NCI-H1436 treated with DMSO at 0.1 percent for 48 hours (cell line): ENCODE measurements around the gene CA10.

Experiments
- DNase-seq: peaks from one replicate; lab custom pipeline; 2025; lab: John Stamatoyannopoulos, UW

The CA10 gene

GRCh38 chr17:51951741-51952140, 206.8 kb downstream of the CA10 start:
- DNase-seq = no peak

- DNase-seq = no peak
These were observed 210.4 kb downstream of the CA10 start for GRCh38 chr17:51948128-51948527.

- DNase-seq = no peak
These were observed 211.3 kb downstream of the CA10 start for GRCh38 chr17:51947160-51947735.

DNA sequence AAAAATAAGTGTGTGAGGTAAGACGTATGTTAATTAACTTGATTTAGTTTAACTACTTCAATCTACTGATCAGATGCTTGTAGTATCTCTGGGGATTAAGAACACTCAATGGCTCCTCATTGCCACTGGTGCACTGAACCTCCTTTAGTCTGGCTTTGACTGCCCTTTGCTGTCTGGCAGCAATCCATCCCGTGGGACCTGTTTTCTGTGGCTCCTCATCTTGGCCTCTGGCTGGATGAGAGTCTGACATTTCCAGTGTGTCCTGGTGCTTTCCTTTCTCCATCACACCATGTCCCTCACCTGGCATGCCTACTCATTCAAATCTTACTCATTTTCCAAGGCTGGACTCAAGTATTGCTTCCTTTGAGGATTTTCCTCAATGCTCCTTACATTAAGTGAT, 212.2 kb downstream of the CA10 start:
- no peak for DNase-seq

DNA sequence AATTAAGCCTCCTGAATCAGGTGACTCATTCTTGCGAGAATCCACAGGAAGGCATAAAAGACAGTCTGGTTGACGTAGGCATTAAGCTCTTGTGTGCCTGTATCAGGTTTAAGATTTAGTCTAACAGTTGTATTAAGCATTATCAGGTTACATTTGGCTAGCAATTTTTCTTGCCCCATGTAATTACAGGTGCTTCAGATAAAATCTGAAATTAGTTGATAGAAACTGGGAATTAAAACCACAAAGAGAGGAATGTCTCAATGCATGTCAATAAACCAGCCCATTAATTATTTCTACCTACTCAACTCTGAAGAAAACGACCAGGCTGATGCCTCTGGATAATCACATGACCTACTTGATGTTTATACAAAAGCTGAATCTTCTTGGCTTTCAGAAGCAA, 217.2 kb downstream of the CA10 start:
- no peak for DNase-seq

DNA sequence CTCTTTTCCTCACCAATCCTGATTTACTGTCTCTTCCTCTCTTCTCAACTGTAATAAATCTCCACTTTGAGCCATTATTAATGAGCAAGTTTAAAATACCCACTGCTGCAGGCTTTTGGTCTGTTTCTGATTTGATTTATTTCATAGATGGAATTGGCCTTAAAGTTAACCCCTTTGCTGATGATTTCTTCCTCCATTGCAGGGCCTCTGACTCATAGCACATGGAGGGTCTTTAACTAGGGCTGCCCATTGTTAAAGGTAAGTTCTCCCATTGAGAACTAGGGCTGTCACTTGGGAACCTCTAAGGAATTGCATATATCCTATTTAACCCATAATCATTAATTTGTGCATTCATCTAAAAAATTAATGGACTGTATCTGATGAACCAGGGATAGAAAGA, 221.2 kb downstream of the CA10 start:
- DNase-seq = no peak

GRCh38 chr17:51935477-51935876, 223.0 kb downstream of the CA10 start:
- DNase-seq = no peak

DNA sequence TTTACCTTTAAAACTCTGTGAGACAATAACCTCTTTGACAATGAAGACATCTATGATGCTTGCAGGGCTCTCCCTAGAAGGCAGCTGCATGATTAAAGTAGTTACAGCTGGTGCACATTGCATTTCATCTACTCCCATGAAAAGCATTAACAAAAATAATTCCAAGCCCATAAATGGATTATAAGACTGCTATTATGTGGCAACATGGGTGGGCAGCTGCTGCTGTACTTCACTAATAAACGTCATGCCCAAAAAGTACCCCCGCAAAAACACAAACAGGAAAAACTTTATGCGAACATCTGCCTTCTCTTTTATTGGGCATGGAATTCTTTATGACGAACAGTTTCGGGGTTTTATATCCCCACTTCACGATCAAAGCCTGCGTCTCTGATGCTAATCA, 224.9 kb downstream of the CA10 start:
- DNase-seq = no peak

DNA sequence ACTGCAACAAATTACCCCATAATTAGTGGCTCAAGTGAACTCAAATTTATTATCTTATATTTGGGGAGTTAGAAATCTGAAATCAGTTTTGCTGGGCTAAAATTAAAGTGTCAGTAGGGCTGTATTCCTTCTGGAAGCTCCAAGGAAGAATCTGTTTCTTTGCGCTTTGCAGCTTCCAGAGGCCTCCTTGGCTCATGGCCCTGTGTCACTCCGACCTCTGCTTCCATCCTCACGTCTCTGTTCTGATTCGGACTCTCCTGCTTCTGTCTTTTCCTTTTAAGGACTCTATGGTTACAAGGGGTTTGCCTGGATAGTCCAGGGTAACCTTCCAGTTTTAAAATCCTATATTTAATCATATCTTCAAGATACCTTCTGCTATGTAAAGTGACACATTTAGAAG, 232.1 kb downstream of the CA10 start:
- DNase-seq = no peak

GRCh38 chr17:51921500-51921899, 237.0 kb downstream of the CA10 start:
- DNase-seq = no peak

- no peak for DNase-seq
These were observed 243.9 kb downstream of the CA10 start for GRCh38 chr17:51914577-51914976.

DNA sequence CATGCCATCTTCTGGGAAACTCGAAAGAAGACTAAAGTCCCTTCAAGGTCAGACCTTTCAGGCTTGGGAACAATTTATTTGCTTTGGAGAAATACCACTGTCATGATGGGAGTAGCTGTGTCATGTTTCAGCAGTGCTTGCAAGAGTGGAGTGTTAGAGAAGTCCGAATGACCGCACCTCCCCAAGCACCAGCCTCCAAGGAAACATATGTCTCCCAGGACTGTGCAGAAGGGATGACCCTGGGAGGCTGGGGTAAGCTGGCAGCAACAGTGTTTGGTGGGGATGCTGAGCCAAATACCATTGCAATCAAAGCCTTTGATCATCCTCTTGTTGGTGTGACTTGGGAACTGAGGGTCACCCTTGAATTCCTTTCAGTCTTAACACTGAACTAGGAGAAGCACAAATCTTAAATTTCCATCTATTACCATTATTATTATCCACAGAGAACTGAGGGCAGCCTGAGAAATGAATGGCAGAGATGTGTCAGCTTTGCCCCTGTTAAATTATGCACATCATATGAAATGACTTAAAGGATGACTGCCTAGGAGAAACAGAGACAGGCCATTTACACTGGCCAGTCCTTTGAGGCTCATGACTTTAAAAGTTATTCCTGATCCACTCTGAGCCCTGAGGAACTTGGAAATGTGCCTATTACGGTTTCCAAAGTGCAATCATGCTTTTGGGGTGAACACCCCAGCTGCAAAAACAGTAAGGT, 244.9 kb downstream of the CA10 start:
- no peak for DNase-seq

DNA sequence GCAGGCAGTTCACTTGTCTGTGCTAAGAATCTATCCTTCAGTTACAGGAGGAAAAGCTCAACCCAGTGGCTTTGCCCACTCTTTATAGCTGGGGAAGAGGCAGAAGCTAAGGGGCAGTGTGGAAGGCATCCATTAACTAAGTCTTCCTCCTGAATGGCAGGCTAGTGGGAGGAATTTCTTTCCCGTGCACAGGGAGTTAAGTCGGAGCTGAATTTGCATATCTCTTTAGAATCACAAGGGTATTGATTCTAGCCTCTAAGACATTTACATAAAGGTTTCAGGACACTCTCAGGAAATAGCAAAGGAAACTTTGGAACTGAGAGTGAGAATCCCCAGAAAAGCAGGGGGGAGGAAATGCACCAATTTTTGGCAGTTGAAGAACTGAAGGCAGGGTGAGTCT, 245.6 kb downstream of the CA10 start:
- no peak for DNase-seq

DNA sequence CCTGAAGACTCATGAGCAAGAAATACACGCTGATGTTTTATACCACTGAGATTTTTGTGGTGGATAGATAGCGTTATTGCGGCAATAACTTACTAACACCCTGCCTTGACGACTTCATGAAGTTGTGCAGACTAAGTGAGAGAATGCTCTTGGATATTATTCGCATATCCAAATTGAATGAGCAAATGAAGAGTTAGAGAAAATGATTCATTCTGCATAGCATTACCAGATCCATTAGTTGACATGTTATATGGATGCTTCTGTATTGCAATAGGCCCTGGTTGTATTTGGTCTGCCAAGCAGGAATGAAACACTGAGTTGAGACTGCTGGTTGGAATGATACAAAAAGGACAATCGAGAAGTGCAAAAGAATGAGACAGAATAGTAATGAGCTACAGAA, 247.3 kb downstream of the CA10 start:
- DNase-seq = no peak

DNA sequence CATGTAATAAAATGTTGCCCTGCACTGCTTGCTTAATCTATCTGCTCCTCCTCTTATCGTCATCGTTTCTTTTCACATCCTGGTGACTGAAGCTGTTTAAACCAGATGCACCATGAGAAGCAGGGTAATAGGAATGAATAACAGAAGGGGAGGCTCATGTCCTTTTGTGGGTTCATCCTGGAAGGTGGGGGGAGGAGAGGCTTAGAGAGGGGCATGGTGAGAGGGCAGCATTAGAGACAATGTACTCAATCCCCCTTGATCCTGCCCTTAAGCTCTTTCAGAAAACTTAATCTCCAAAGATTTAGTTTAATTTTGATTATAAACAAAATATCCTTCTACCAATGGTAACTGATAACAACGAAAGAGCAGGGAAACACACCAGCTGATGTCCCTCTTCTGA, 248.5 kb downstream of the CA10 start:
- DNase-seq = no peak

DNA sequence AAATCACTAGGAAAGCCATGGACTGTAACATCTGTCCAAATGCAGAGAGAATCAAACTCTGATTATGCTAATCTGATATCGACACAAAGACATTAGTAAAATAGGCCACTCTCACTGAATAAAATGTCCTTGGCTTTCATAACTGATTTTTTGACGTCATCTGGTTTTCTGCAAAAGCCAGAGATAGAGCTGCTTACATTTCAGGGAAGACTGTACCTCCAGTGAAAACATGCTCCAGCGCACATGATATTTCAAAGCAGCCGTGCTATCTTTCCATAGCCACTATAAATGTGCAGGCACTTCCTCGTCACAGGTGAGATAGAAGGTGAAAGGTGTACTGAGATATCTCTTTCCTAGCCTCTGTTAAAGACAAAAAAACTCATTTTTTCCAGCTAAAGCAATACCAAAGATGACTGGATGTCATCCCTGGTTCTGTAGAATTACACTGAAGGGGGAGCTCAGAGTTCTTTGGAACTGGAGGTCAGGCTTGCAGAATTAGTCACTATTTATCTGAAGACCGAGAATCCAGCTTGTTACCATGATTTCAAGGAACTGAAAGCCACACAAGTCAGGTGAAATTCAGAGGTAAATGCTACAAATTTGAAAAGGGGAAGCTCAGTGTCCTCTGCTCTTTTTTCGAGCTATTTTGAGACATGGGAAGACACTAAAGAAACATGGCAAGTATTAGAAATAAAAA, 249.5 kb downstream of the CA10 start:
- no peak for DNase-seq

DNA sequence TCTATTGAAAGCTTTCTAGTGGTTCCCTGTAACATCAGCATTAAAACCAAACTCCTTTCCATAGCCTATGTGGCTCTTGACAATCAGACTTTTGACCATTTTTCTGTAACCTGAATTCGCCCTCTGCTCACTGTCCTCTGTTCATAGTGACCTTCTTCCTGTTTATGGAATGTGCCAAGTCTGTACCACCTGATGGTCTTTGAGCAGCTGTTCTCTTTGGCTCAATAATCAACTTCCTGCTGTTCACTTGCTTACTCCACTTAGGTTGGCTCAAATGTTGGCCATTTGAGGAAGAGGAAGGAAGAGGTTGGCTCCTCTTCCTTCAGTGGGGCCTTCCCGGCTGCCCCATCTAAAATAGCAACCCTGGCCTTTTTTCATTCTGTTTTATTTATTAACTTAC, 251.5 kb downstream of the CA10 start:
- DNase-seq = no peak

DNA sequence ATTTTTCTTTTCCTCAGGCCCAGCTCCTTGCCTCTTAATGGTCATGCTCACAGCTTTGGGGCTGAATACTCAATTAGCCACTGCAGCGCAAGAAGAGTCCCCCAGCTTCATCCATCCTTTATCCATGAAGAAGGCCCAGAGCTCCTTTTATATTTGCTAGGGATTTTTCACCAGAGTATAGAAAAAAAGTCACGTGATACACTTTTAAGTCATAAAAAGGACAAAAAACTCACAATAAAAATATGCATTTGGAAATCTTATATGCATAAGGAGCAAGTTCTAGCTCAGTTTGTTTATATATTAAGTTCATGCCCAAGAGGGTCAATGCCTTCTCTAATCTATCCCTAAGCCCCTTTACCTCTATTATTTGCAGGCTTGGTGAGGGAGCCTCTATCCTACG, 254.1 kb downstream of the CA10 start:
- no peak for DNase-seq

DNA sequence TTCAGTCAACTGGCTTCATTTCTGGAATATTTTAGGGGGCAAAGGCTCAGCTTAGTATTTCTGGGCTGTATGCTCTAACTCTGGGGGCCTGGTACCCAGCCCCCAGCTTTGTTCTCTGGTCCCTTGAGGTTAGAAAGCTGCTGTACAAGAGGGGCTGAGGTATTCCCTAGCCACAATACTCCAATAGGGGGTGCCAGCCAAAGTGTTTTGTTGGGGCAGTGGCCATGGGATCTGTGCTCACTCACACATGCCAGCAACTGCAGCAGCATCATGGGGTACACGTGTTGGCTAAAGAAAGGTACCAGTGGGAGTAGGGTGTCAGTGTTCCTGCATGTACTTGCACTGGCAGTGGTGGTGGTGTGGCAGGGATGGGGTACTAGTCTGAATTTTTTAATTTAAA, 257.3 kb downstream of the CA10 start:
- DNase-seq = no peak

- no peak for DNase-seq
These were observed 266.6 kb downstream of the CA10 start for GRCh38 chr17:51891936-51892335.

DNA sequence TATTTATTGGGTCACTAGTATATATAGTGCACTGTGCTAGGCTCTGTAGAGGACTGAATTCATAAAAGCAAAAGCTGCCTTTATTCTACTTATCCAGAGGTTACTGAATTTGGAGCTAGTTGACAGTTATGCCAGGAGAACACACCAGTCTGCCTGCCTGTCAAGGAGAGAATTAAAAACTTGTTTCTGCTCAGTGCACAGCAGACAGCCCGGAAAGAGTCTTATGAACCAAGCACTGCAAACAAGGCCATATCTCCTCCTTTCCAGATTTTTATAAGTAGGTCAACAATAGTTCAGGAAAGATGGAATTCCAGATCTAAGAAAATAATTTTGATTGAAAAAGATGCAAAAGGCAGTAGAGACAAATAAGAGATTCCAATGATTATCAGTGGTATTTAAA, 267.8 kb downstream of the CA10 start:
- DNase-seq = no peak

DNA sequence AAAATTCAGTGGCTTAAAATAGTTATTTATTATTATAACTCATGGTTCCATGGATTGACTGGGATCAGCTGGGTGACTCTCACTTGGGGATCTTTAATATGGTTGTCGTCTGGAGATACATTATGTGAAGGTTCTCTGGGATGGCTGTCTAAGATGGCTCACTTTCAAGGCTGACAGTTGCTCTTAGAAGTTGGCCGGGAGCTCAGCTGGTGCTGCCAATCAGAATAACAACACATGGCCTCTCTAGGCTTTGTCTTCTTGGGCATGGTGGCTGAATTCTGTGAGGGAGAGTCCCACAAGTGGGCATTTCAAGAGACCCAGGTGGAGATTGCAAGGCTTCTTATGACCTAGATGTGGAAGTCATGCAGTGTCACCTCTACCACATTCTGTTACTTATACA, 269.7 kb downstream of the CA10 start:
- DNase-seq = no peak

- no peak for DNase-seq
These were observed 281.5 kb downstream of the CA10 start for GRCh38 chr17:51876986-51877385.

DNA sequence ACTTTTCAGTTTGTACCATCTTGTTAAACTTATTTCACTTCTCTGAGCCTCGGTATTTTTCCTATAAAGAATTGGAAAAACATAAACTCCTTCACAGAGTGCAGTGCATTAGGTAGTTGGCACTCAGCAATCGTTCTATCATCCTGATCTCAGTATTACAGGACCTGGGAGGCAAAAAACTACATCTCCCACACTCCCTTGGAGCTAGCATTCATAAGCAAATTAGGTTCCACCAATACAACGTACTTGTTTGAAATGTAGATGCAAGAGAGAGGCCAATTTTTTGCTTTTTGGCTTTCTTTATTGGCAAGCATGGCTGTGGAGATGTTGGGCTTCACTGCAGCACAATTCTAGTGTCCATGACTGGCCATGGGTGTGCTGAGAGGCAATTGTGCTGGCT, 285.2 kb downstream of the CA10 start:
- no peak for DNase-seq
